HS-5 (cell line): ENCODE results near the gene SECTM1.
"Not testable (repeated sequence)": the region's sequence is repeated elsewhere in the genome, so short reads cannot be mapped to it uniquely, and the experiment has no call there.

Experiments used
- DNase-seq: peaks from one replicate; pipeline ENCODE4 v3.0.0-alpha.2; 2012; ENCODE audit warnings: low read depth

Gene SECTM1

GRCh38 chr17:82333279-82334171 lies at the start of gene SECTM1:
Gene SECTM1, minus strand, starts transcription at chr17:82333766. Its CDS starts 6,526 bp downstream, at chr17:82327240.
- no peak for DNase-seq

GRCh38 chr17:82382933-82383255 lies 49.3 kb upstream of the SECTM1 start:
- DNase-seq, result no peak

GRCh38 chr17:82382220-82382932 lies 48.8 kb upstream of the SECTM1 start:
- DNase-seq, result not testable (repeated sequence)

GRCh38 chr17:82381703-82382009 lies 48.1 kb upstream of the SECTM1 start:
- DNase-seq, result not testable (repeated sequence)

GRCh38 chr17:82380860-82381702 lies 47.5 kb upstream of the SECTM1 start:
- DNase-seq, result no peak

GRCh38 chr17:82378741-82379021 lies 45.1 kb upstream of the SECTM1 start:
- DNase-seq, result no peak

- DNase-seq, result no peak
These were observed 44.6 kb upstream of the SECTM1 start for GRCh38 chr17:82377924-82378740.

- not testable (repeated sequence) for DNase-seq
These were observed 43.7 kb upstream of the SECTM1 start for GRCh38 chr17:82377294-82377693.

GRCh38 chr17:82376042-82376730 lies 42.6 kb upstream of the SECTM1 start:
- no peak for DNase-seq

GRCh38 chr17:82375359-82376041 lies 41.9 kb upstream of the SECTM1 start:
- DNase-seq, result no peak

GRCh38 chr17:82374626-82375331 lies 41.2 kb upstream of the SECTM1 start:
- DNase-seq, result no peak

GRCh38 chr17:82373731-82374625 lies 40.4 kb upstream of the SECTM1 start:
- no peak for DNase-seq

GRCh38 chr17:82373072-82373452 lies 39.5 kb upstream of the SECTM1 start:
- not testable (repeated sequence) for DNase-seq

GRCh38 chr17:82372249-82373071 lies 38.9 kb upstream of the SECTM1 start:
- no peak for DNase-seq

- DNase-seq, result no peak
These were observed 38.0 kb upstream of the SECTM1 start, which contains the start of gene UTS2R for GRCh38 chr17:82371333-82372248. Gene UTS2R, plus strand, starts transcription at chr17:82371765. Its CDS starts 2,560 bp downstream, at chr17:82374325.

GRCh38 chr17:82370471-82371332 lies 37.1 kb upstream of the SECTM1 start:
- DNase-seq, result no peak
